Fibroblast of skin of left quadriceps (primary cell): ENCODE data around the gene ZFHX3.

Source experiments
- DNase-seq, 2 experiments: peaks; one replicate each; pipeline ENCODE4 v3.0.0-alpha.2; 2013; ENCODE audit warnings: low read depth in 2 of 2

ZFHX3 gene

GRCh38 chr16:72928090-72928981 is 119.6 kb downstream of the ZFHX3 start:
- DNase-seq = no peak

- DNase-seq = peak; percentile 92 to 93
Observed at GRCh38 chr16:72927199-72928089, 120.5 kb downstream of the ZFHX3 start.

GRCh38 chr16:72926177-72927070 is 121.5 kb downstream of the ZFHX3 start:
- no peak for DNase-seq

GRCh38 chr16:72925631-72925979 is 122.3 kb downstream of the ZFHX3 start:
- DNase-seq = no peak

- DNase-seq = no peak
Observed at GRCh38 chr16:72924927-72925630, 122.8 kb downstream of the ZFHX3 start.

GRCh38 chr16:72924537-72924926 is 123.4 kb downstream of the ZFHX3 start:
- DNase-seq = no peak

- DNase-seq = no peak
Observed at GRCh38 chr16:72923757-72924156, 124.2 kb downstream of the ZFHX3 start.

GRCh38 chr16:72922714-72923113 is 125.2 kb downstream of the ZFHX3 start:
- DNase-seq = no peak

GRCh38 chr16:72921620-72922019 is 126.3 kb downstream of the ZFHX3 start:
- DNase-seq = no peak

- no peak for DNase-seq
Observed at GRCh38 chr16:72921106-72921505, 126.8 kb downstream of the ZFHX3 start.

GRCh38 chr16:72917051-72917450 is 130.9 kb downstream of the ZFHX3 start:
- no peak for DNase-seq

- no peak for DNase-seq
Observed at GRCh38 chr16:72915331-72915730, 132.6 kb downstream of the ZFHX3 start.

GRCh38 chr16:72913551-72913950 is 134.4 kb downstream of the ZFHX3 start:
- DNase-seq = no peak

- DNase-seq = no peak
Observed at GRCh38 chr16:72911971-72912370, 136.0 kb downstream of the ZFHX3 start.

- no peak for DNase-seq
Observed at GRCh38 chr16:72910875-72911274, 137.1 kb downstream of the ZFHX3 start.

GRCh38 chr16:72910381-72910780 is 137.5 kb downstream of the ZFHX3 start:
- DNase-seq = no peak

- no peak for DNase-seq
Observed at GRCh38 chr16:72909196-72909595, 138.7 kb downstream of the ZFHX3 start.

GRCh38 chr16:72908362-72909167 is 139.4 kb downstream of the ZFHX3 start:
- DNase-seq = no peak

- no peak for DNase-seq
Observed at GRCh38 chr16:72905581-72905980, 142.3 kb downstream of the ZFHX3 start.

GRCh38 chr16:72903176-72903575 is 144.8 kb downstream of the ZFHX3 start:
- DNase-seq = no peak
